H9 (cell line): ENCODE data around the gene FANCC. TPM values are rescaled to one million over a fixed set of nuclear protein-coding genes. Genes with fewer than 3 reads are reported as not detected.

ENCODE experiments used
- DNase-seq: peaks from one replicate; pipeline ENCODE4 v3.0.0-alpha.2; 2017
- H2AFZ ChIP-seq: one replicate; pipeline ENCODE4 v1.6.1; 2013; ENCODE audit warnings: mild to moderate bottlenecking, low read length, control low read depth, moderate library complexity
- H2AK5ac ChIP-seq: 2 replicates; pipeline ENCODE4 v1.6.1; 2013; ENCODE audit warnings: low read length, control low read depth, mixed read lengths; ENCODE audit not compliant: insufficient read length
- H2BK120ac ChIP-seq: one replicate; pipeline ENCODE4 v1.6.1; 2013; ENCODE audit warnings: low read depth, mild to moderate bottlenecking, low read length, control low read depth, inconsistent platforms; ENCODE audit not compliant: poor library complexity, severe bottlenecking
- H2BK12ac ChIP-seq: 2 replicates; pipeline ENCODE4 v1.6.1; 2013; ENCODE audit warnings: low read length, control low read depth, mixed read lengths, low read depth; ENCODE audit not compliant: insufficient read length
- H2BK15ac ChIP-seq: 2 replicates; pipeline ENCODE4 v1.6.1; 2013; ENCODE audit warnings: low read depth, low read length, control low read depth
- H2BK20ac ChIP-seq: one replicate; pipeline ENCODE4 v1.6.1; 2013; ENCODE audit warnings: low read depth, mild to moderate bottlenecking, low read length, control low read depth, inconsistent platforms; ENCODE audit not compliant: poor library complexity, severe bottlenecking
- H2BK5ac ChIP-seq: 2 replicates; pipeline ENCODE4 v1.6.1; 2013; ENCODE audit warnings: low read length, control low read depth, mixed read lengths; ENCODE audit not compliant: insufficient read length
- H3K14ac ChIP-seq: 2 replicates; pipeline ENCODE4 v1.6.1; 2013; ENCODE audit warnings: low read length, control low read depth; ENCODE audit not compliant: insufficient read depth
- H3K18ac ChIP-seq: 2 replicates; pipeline ENCODE4 v1.6.1; 2013; ENCODE audit warnings: low read depth, mild to moderate bottlenecking, mixed read lengths, low read length, control low read depth; ENCODE audit not compliant: insufficient read length
- H3K23ac ChIP-seq: 2 replicates; pipeline ENCODE4 v1.6.1; 2013; ENCODE audit warnings: low read length, control low read depth, mixed read lengths, low read depth; ENCODE audit not compliant: insufficient read length
- H3K23me2 ChIP-seq: 2 replicates; pipeline ENCODE4 v1.6.1; 2013; ENCODE audit warnings: low read depth, mild to moderate bottlenecking, mixed read lengths, low read length, control low read depth; ENCODE audit not compliant: insufficient read length, poor library complexity, severe bottlenecking
- H3K27ac ChIP-seq: 2 replicates; pipeline ENCODE4 v1.5.1; 2013; ENCODE audit warnings: low read length, control low read depth, mixed read lengths, low read depth; ENCODE audit not compliant: insufficient read length
- H3K27me3 ChIP-seq: 2 replicates; pipeline ENCODE4 v1.6.1; 2013; ENCODE audit warnings: low read length, control low read depth, inconsistent platforms; ENCODE audit not compliant: insufficient read depth
- H3K4ac ChIP-seq: 2 replicates; pipeline ENCODE4 v1.6.1; 2013; ENCODE audit warnings: low read depth, mild to moderate bottlenecking, control low read depth, inconsistent platforms, low read length, moderate library complexity
- H3K4me1 ChIP-seq: 2 replicates; pipeline ENCODE4 v1.6.1; 2013; ENCODE audit warnings: low read length, control low read depth, inconsistent platforms; ENCODE audit not compliant: insufficient read depth
- H3K4me2 ChIP-seq: 2 replicates; pipeline ENCODE4 v1.6.1; 2013; ENCODE audit warnings: low read length, control low read depth, mixed read lengths; ENCODE audit not compliant: insufficient read length, insufficient read depth
- H3K56ac ChIP-seq: 2 replicates; pipeline ENCODE4 v1.6.1; 2013; ENCODE audit warnings: low read depth, mild to moderate bottlenecking, mixed read lengths, low read length, control low read depth; ENCODE audit not compliant: insufficient read length
- H3K79me1 ChIP-seq: 2 replicates; pipeline ENCODE4 v1.6.1; 2013; ENCODE audit warnings: low read depth, mild to moderate bottlenecking, moderate library complexity, low read length, control low read depth, inconsistent platforms; ENCODE audit not compliant: insufficient read depth, poor library complexity, severe bottlenecking
- H3K79me2 ChIP-seq: 2 replicates; pipeline ENCODE4 v1.6.1; 2013; ENCODE audit warnings: low read length, control low read depth, inconsistent platforms; ENCODE audit not compliant: insufficient read depth
- H3K9ac ChIP-seq: 2 replicates; pipeline ENCODE4 v1.6.1; 2013; ENCODE audit warnings: low read length, control low read depth, mixed read lengths; ENCODE audit not compliant: insufficient read length; ENCODE audit errors: extremely low read depth
- H3K9me3 ChIP-seq: one replicate; pipeline ENCODE4 v1.6.1; 2013; ENCODE audit warnings: low read depth, low read length, inconsistent platforms; ENCODE audit not compliant: control insufficient read depth
- H3T11ph ChIP-seq: one replicate; pipeline ENCODE4 v1.6.1; 2013; ENCODE audit warnings: mild to moderate bottlenecking, low read length, control low read depth, inconsistent platforms
- H4K20me1 ChIP-seq: one replicate; pipeline ENCODE4 v1.6.1; 2013; ENCODE audit not compliant: control insufficient read depth, insufficient read length, insufficient read depth
- H4K5ac ChIP-seq: 2 replicates; pipeline ENCODE4 v1.6.1; 2013; ENCODE audit warnings: low read depth, mild to moderate bottlenecking, mixed read lengths, low read length, control low read depth; ENCODE audit not compliant: insufficient read length
- H4K8ac ChIP-seq: replicated peaks from 2 replicates; pipeline ENCODE4 v1.6.1; 2013; ENCODE audit warnings: low read length, control low read depth, mixed read lengths, low read depth; ENCODE audit not compliant: insufficient read length
- H4K91ac ChIP-seq: 2 replicates; pipeline ENCODE4 v1.6.1; 2013; ENCODE audit warnings: low read depth, mild to moderate bottlenecking, moderate library complexity, mixed read lengths, low read length, control low read depth; ENCODE audit not compliant: insufficient read length
- H3K27ac Mint-ChIP-seq, 3 experiments: 2 replicates in 2 of 3; 3 replicates in 1 of 3; pipeline ENCODE4 v1.8.0; 2020 to 2021; ENCODE audit warnings: mixed read lengths in 3 of 3, mild to moderate bottlenecking in 1 of 3, moderate library complexity in 1 of 3
- H3K27me3 Mint-ChIP-seq: 2 replicates; pipeline ENCODE4 v1.8.0; 2021; ENCODE audit warnings: low read depth, mild to moderate bottlenecking, moderate library complexity, mixed read lengths
- H3K36me3 Mint-ChIP-seq, 3 experiments: 2 replicates in 2 of 3; 3 replicates in 1 of 3; pipeline ENCODE4 v1.8.0; 2020 to 2021; ENCODE audit warnings: low read depth in 3 of 3, mixed read lengths in 3 of 3; ENCODE audit not compliant: insufficient read depth in 1 of 3
- H3K4me1 Mint-ChIP-seq, 2 experiments: 2 replicates each; pipeline ENCODE4 v1.8.0; 2020; ENCODE audit warnings: mixed read lengths in 2 of 2
- H3K4me3 Mint-ChIP-seq, 2 experiments: 2 replicates in 1 of 2; 3 replicates in 1 of 2; pipeline ENCODE4 v1.8.0; 2020 to 2021; ENCODE audit warnings: mild to moderate bottlenecking in 2 of 2, mixed read lengths in 2 of 2, moderate library complexity in 1 of 2
- H3K9me3 Mint-ChIP-seq, 2 experiments: 2 replicates in 1 of 2; 3 replicates in 1 of 2; pipeline ENCODE4 v1.8.0; 2020; ENCODE audit warnings: mild to moderate bottlenecking in 2 of 2, mixed read lengths in 2 of 2, moderate library complexity in 1 of 2
- WGBS: extraction: QIAGEN DNeasy Blood & Tissue Kit; methylation state at CpG from one replicate; pipeline ENCODE4 v1.1.7; 2013; ENCODE audit warnings: missing lambda C conversion rate, low lambda C conversion rate, mixed read lengths; ENCODE audit not compliant: insufficient read length; ENCODE audit errors: extremely low coverage; 5-methylcytosine and 5-hydroxymethylcytosine counted together
- total RNA-seq: library from RNA; stranded (reverse); gene quantifications from 2 replicates; pipeline ENCODE4 v1.2.1, GENCODE V29; 2021
- TF ChIP-seq, protein P1 (sequence below): fragments of 200-600 bp; sonication (generic); conservative IDR thresholded peaks from 3 replicates; pipeline ENCODE4 v1.8.0; 2021; ENCODE audit warnings: antibody characterized with exemption, mild to moderate bottlenecking

FANCC gene
- total RNA-seq, 1 experiment from 2014 or later: 14.6 TPM

DNA sequence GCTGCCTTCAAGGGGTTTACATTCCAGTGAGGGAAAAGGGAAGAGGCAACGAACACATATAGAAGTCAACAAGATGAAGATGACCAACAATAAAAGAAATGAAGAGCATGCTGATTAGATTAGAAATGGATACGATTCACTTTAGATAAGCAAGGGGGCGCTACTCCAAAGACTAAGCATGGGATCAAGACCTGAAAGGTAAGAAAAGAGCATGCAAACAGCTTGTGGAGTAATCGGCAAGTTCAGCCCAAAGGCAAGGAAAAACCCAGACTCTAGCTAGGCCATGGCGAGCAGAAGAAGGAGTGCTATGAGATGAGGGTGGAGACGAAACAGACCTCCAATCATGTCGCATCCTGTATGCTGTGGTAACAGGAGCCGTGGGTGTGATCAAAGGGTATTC is 124.4 kb downstream of the FANCC start:
- H3K4me3 Mint-ChIP-seq: no peak overlapping the region; a peak in 1 of 5 replicates
- H3K27me3 Mint-ChIP-seq: no peaks in the 10 kb centered on the region
- Histone ChIP-seq H2AFZ (no peak overlapping the region), H3K27me3 (no peaks in the 10 kb centered on the region), H3K23ac (no peak overlapping the region), H2BK15ac (no peak overlapping the region), H3T11ph (no peak overlapping the region), H4K8ac (no peak overlapping the region), H3K14ac (no peak overlapping the region), H2BK5ac (no peak overlapping the region), H3K9me3 (no peaks in the 10 kb centered on the region), H3K23me2 (no peaks in the 10 kb centered on the region), H3K18ac (no peak overlapping the region), H3K56ac (no peak overlapping the region), H2BK20ac (no peak overlapping the region), H4K91ac (no peak overlapping the region), H2BK12ac (no peak overlapping the region), H3K4me1 (no peaks in the 10 kb centered on the region; the same call in 1 of the 2 replicates), H4K20me1 (no peaks in the 10 kb centered on the region), H3K9ac (no peak overlapping the region), H3K27ac (no peak overlapping the region), H4K5ac (no peak overlapping the region), H3K79me1 (no peaks in the 10 kb centered on the region), H2BK120ac (no peak overlapping the region), H2AK5ac (no peak overlapping the region), H3K4me2 (no peak overlapping the region), H3K4ac (no peak overlapping the region), H3K79me2 (no peaks in the 10 kb centered on the region; the same call in 1 of the 2 replicates)
- 0 out of 7 replicates have a peak, but pooled peaks cover 0 to 2% (median 0%) of the 10 kb centered on the region in 3 experiments for H3K36me3 Mint-ChIP-seq
- TF ChIP-seq, protein P1, sequence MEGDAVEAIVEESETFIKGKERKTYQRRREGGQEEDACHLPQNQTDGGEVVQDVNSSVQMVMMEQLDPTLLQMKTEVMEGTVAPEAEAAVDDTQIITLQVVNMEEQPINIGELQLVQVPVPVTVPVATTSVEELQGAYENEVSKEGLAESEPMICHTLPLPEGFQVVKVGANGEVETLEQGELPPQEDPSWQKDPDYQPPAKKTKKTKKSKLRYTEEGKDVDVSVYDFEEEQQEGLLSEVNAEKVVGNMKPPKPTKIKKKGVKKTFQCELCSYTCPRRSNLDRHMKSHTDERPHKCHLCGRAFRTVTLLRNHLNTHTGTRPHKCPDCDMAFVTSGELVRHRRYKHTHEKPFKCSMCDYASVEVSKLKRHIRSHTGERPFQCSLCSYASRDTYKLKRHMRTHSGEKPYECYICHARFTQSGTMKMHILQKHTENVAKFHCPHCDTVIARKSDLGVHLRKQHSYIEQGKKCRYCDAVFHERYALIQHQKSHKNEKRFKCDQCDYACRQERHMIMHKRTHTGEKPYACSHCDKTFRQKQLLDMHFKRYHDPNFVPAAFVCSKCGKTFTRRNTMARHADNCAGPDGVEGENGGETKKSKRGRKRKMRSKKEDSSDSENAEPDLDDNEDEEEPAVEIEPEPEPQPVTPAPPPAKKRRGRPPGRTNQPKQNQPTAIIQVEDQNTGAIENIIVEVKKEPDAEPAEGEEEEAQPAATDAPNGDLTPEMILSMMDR: peak; percentile 84
- no CpG with 5 or more reads among the region's 8 CpGs for WGBS
- H3K27ac Mint-ChIP-seq: no peak overlapping the region; a peak in 1 of 7 replicates
- DNase-seq: peak; percentile 67
- H3K9me3 Mint-ChIP-seq: no peaks in the 10 kb centered on the region
- peaks cover 9 to 11% of the 10 kb centered on the region in 2 experiments for H3K4me1 Mint-ChIP-seq
